OCI-LY7 (cell line): Measurements from ENCODE around the gene PMP22.

Experiments
- EZH2phosphoT487 ChIP-seq: fragments of 200-600 bp; sonication (generic); IDR thresholded peaks from 2 replicates; pipeline ENCODE4 v1.6.1; 2018; ENCODE audit warnings: low read depth, borderline replicate concordance, mild to moderate bottlenecking, mixed run types, antibody characterized with exemption, low read length, moderate library complexity, mixed read lengths
- TF ChIP-seq, protein P1 (sequence below): fragments of 200-600 bp; sonication (generic); conservative IDR thresholded peaks from 2 replicates; pipeline ENCODE4 v1.5.1; 2014; ENCODE audit warnings: mild to moderate bottlenecking, antibody characterized with exemption, low read length, moderate library complexity, mixed read lengths

DNA sequence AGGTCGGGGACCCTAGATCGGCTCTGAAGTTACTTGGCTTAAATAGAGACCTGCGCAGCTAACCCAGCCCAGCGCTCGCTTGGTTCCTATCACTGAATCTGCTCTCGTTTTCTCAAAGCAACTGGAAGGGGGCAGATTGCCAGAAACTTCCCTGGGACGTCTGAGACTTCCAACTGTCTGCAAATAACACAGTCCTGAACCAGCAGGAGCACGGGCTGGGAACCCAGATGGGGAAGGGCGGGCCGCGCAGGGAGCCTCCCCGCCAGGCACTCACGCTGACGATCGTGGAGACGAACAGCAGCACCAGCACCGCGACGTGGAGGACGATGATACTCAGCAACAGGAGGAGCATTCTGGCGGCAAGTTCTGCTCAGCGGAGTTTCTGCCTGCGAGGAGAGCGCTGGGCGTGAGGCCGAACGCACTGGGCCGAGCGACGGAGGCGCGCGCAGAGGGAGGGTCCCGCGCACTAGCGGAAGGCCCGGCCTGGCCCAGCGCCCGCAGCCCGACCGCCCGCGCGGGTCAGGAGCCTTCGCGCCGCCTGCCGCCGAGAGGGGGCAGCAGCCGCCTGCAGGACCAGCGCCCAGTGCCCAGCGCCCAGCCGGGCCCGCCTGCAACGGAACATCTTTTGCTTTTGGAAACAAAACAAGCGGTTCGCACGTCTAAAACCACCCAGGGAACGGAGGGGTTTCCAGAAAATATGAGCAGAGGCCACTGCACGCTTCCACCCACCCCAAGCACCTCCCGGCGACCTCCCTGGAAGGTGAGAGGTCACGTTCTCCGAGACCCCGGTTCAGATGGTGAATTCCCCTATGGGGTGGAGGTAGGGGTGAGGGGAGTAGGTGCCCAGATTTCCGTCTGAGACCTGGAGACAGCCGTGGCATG lies 4.5 kb downstream of the PMP22 start:
- TF ChIP-seq, protein P1, sequence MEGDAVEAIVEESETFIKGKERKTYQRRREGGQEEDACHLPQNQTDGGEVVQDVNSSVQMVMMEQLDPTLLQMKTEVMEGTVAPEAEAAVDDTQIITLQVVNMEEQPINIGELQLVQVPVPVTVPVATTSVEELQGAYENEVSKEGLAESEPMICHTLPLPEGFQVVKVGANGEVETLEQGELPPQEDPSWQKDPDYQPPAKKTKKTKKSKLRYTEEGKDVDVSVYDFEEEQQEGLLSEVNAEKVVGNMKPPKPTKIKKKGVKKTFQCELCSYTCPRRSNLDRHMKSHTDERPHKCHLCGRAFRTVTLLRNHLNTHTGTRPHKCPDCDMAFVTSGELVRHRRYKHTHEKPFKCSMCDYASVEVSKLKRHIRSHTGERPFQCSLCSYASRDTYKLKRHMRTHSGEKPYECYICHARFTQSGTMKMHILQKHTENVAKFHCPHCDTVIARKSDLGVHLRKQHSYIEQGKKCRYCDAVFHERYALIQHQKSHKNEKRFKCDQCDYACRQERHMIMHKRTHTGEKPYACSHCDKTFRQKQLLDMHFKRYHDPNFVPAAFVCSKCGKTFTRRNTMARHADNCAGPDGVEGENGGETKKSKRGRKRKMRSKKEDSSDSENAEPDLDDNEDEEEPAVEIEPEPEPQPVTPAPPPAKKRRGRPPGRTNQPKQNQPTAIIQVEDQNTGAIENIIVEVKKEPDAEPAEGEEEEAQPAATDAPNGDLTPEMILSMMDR, result peak; percentile 39; the same call in 1 of the 2 replicates
- no peak for TF ChIP-seq EZH2phosphoT487
